Measurements from ENCODE around the gene KCNMA1.

KCNMA1 gene

GRCh38 chr10:76990561-76990960 is 647.0 kb downstream of the KCNMA1 start:
- DNase-seq, result no peak

- DNase-seq, result peak; percentile 67 to 73
Observed at GRCh38 chr10:76984559-76985443, 652.8 kb downstream of the KCNMA1 start.

GRCh38 chr10:76983624-76984023 is 654.0 kb downstream of the KCNMA1 start:
- no peak for DNase-seq

- no peak for DNase-seq
Observed at GRCh38 chr10:76982671-76983070, 654.9 kb downstream of the KCNMA1 start.

GRCh38 chr10:76981251-76981650 is 656.4 kb downstream of the KCNMA1 start:
- DNase-seq, result no peak

- no peak for DNase-seq
Observed at GRCh38 chr10:76977901-76978300, 659.7 kb downstream of the KCNMA1 start.

- no peak for DNase-seq
Observed at GRCh38 chr10:76977046-76977445, 660.6 kb downstream of the KCNMA1 start.

GRCh38 chr10:76976142-76976541 is 661.5 kb downstream of the KCNMA1 start:
- DNase-seq, result no peak

GRCh38 chr10:76975126-76975525 is 662.5 kb downstream of the KCNMA1 start:
- DNase-seq, result no peak

- no peak for DNase-seq
Observed at GRCh38 chr10:76974017-76974691, 663.5 kb downstream of the KCNMA1 start.

- DNase-seq, result no peak
Observed at GRCh38 chr10:76973091-76974016, 664.3 kb downstream of the KCNMA1 start.

GRCh38 chr10:76972541-76972940 is 665.1 kb downstream of the KCNMA1 start:
- DNase-seq, result no peak

GRCh38 chr10:76971547-76972170 is 665.9 kb downstream of the KCNMA1 start:
- no peak for DNase-seq

- no peak for DNase-seq
Observed at GRCh38 chr10:76970711-76971519, 666.7 kb downstream of the KCNMA1 start.

GRCh38 chr10:76969366-76969948 is 668.2 kb downstream of the KCNMA1 start:
- no peak for DNase-seq

GRCh38 chr10:76968483-76968882 is 669.1 kb downstream of the KCNMA1 start:
- no peak for DNase-seq

- no peak for DNase-seq
Observed at GRCh38 chr10:76962851-76963250, 674.8 kb downstream of the KCNMA1 start.

- no peak for DNase-seq
Observed at GRCh38 chr10:76961841-76962240, 675.8 kb downstream of the KCNMA1 start.

- DNase-seq, result no peak
Observed at GRCh38 chr10:76959111-76959510, 678.5 kb downstream of the KCNMA1 start.

- DNase-seq, result no peak
Observed at GRCh38 chr10:76954838-76955237, 682.8 kb downstream of the KCNMA1 start.

GRCh38 chr10:76950354-76950753 is 687.3 kb downstream of the KCNMA1 start:
- DNase-seq, result no peak

All from stimulated activated CD4-positive, alpha-beta T cell treated with anti-CD3 and anti-CD28 coated beads, Interleukin-2, amount 100 ng/mL, for 48 hours (primary cell).